Tibial artery (tissue), 4 donors: ENCODE results near the gene VPS11.
A peak's percentile ranks its signal among the peaks of the same experiment; 100 is the strongest.
"Not testable (repeated sequence)": the region's sequence is repeated elsewhere in the genome, so short reads cannot be mapped to it uniquely, and the experiment has no call there.

Experiments
- DNase-seq, 2 donors: peaks; one replicate each; pipeline ENCODE4 v3.0.0-alpha.2; 2019
- H3K27ac ChIP-seq, 2 donors: fragments of 200-600 bp; sonication (generic) in 1 of 2; 1 replicate in 1 of 2; 2 replicates in 1 of 2; pipeline ENCODE4 v1.5.1; 2018 to 2019; ENCODE audit warnings: mild to moderate bottlenecking in 1 of 2
- H3K27me3 ChIP-seq, 2 donors: fragments of 200-600 bp; sonication (generic) in 1 of 2; one replicate each; pipeline versions ENCODE4 v1.5.1 to v1.6.0; 2016 to 2019
- H3K36me3 ChIP-seq, 3 donors: fragments of 200-600 bp; sonication (generic) in 2 of 3; one replicate each; pipeline ENCODE4 v1.5.1; 2016 to 2019; ENCODE audit warnings: mild to moderate bottlenecking in 2 of 3
- H3K4me1 ChIP-seq, 4 donors: fragments of 200-600 bp; sonication (generic) in 2 of 4; 1 replicate in 3 of 4; 2 replicates in 1 of 4; pipeline ENCODE4 v1.5.1; 2016 to 2019
- H3K4me3 ChIP-seq, 2 donors: fragments of 200-600 bp; sonication (generic) in 1 of 2; 1 replicate in 1 of 2; 2 replicates in 1 of 2; pipeline ENCODE4 v1.5.1; 2018 to 2019; ENCODE audit warnings: mild to moderate bottlenecking in 2 of 2
- H3K9me3 ChIP-seq, 3 donors: fragments of 200-600 bp; sonication (generic) in 1 of 3; one replicate each; pipeline ENCODE4 v1.5.1; 2016 to 2019
- CTCF ChIP-seq, 2 experiments: fragments of 200-600 bp in 1 of 2; fragments of 450-650 bp in 1 of 2; IDR thresholded peaks; one replicate each; pipeline ENCODE4 v1.5.1; 2017 to 2019; ENCODE audit warnings: antibody characterized with exemption in 2 of 2, mild to moderate bottlenecking in 1 of 2, moderate library complexity in 1 of 2
- intact Hi-C: fragments of 100-400 bp; cut with DNase I; formaldehyde crosslinking; loops from one replicate; pipeline ENCODE4 v1.15.0; 2023; ENCODE audit warnings: low total_unique reads

VPS11 gene

GRCh38 chr11:119055901-119056300 is 11.7 kb upstream of the VPS11 start:
- Histone ChIP-seq H3K36me3 (peaks cover 26 to 43% (median 26%) of the 10 kb centered on the region in 3 donors), H3K9me3 (no peaks in the 10 kb centered on the region), H3K27me3 (no peaks in the 10 kb centered on the region), H3K27ac (peak overlapping the region; percentile 87 to 89), H3K4me1 (peaks cover 0 to 23% (median 21%) of the 10 kb centered on the region in 4 donors), H3K4me3 (peak overlapping the region; percentile 88 to 99)
- TF ChIP-seq CTCF (IDR thresholded peaks at IDR 0.05): no peak
- intact Hi-C loops: loop anchor here (1.0 kb wide), 1 partner anchor 38 kb away; the partner anchor contains the start of genes RPS25 and TRAPPC4
- no peak for DNase-seq

- peak overlapping the region; percentile 87 to 89 for H3K27ac ChIP-seq
- peaks cover 20 to 37% (median 20%) of the 10 kb centered on the region in 3 donors for H3K36me3 ChIP-seq
- intact Hi-C loops: no loop called here
Measured at GRCh38 chr11:119056421-119056999, 11.1 kb upstream of the VPS11 start.

GRCh38 chr11:119057000-119057769 is 10.4 kb upstream of the VPS11 start, which contains the start of gene HYOU1:
Gene HYOU1, minus strand, starts transcription at chr11:119057205. Its CDS starts 1,045 bp downstream, at chr11:119056160.
- H3K36me3 ChIP-seq: peaks cover 13 to 31% (median 14%) of the 10 kb centered on the region in 3 donors

More at GRCh38 chr11:119056421-119056999, 11.1 kb upstream of the VPS11 start:
- Histone ChIP-seq H3K4me3 (peak overlapping the region; percentile 88 to 99), H3K4me1 (peaks cover 0 to 23% (median 21%) of the 10 kb centered on the region in 4 donors), H3K27me3 (no peaks in the 10 kb centered on the region), H3K9me3 (no peaks in the 10 kb centered on the region)
- no peak for DNase-seq
- no peak for TF ChIP-seq CTCF (IDR thresholded peaks at IDR 0.05)

GRCh38 chr11:119059128-119059527 is 8.5 kb upstream of the VPS11 start:
- H3K27ac ChIP-seq, H3K4me3 ChIP-seq, H3K27me3 ChIP-seq, H3K9me3 ChIP-seq, intact Hi-C loops, DNase-seq: not testable (repeated sequence)
- Histone ChIP-seq H3K36me3 (peaks cover 0 to 11% (median 0%) of the 10 kb centered on the region in 3 donors), H3K4me1 (peaks cover 0 to 34% (median 24%) of the 10 kb centered on the region in 4 donors)

More at GRCh38 chr11:119057000-119057769, 10.4 kb upstream of the VPS11 start, which contains the start of gene HYOU1:
- Histone ChIP-seq H3K27me3 (no peaks in the 10 kb centered on the region), H3K4me3 (peak within 1 kb of the TSS; percentile 88 to 99), H3K4me1 (peaks cover 0 to 23% (median 21%) of the 10 kb centered on the region in 4 donors), H3K9me3 (no peaks in the 10 kb centered on the region), H3K27ac (peak within 1 kb of the TSS; percentile 87 to 93)
- intact Hi-C loops: no loop called here
- peak in 1 of 2 experiments; percentile 14 for TF ChIP-seq CTCF (IDR thresholded peaks at IDR 0.05)
- peak; percentile 99 for DNase-seq

GRCh38 chr11:119061256-119061655 is 6.4 kb upstream of the VPS11 start:
- intact Hi-C loops: no loop called here
- Histone ChIP-seq H3K36me3 (no peaks in the 10 kb centered on the region), H3K4me3 (no peak overlapping the region), H3K9me3 (no peaks in the 10 kb centered on the region), H3K4me1 (peaks cover 0 to 30% (median 15%) of the 10 kb centered on the region in 4 donors), H3K27me3 (no peaks in the 10 kb centered on the region), H3K27ac (no peak overlapping the region)
- TF ChIP-seq CTCF (IDR thresholded peaks at IDR 0.05): no peak
- DNase-seq: no peak

- Histone ChIP-seq H3K27me3 (no peaks in the 10 kb centered on the region), H3K27ac (peak overlapping the region in 1 of 2 donors; percentile 32), H3K4me3 (no peak overlapping the region), H3K4me1 (peaks cover 0 to 32% (median 19%) of the 10 kb centered on the region in 4 donors), H3K9me3 (no peaks in the 10 kb centered on the region), H3K36me3 (no peaks in the 10 kb centered on the region)
- intact Hi-C loops: no loop called here
- no peak for TF ChIP-seq CTCF (IDR thresholded peaks at IDR 0.05)
- peak; percentile 55 to 74 for DNase-seq
Measured at GRCh38 chr11:119062779-119063178, 4.8 kb upstream of the VPS11 start.
